GM13977 (cell line): Measurements from ENCODE around the gene CCDC180.
"Not testable (repeated sequence)": the region's sequence is repeated elsewhere in the genome, so short reads cannot be mapped to it uniquely, and the experiment has no call there.

Source experiments
- DNase-seq: peaks from one replicate; pipeline ENCODE4 v3.0.0; 2012; ENCODE audit warnings: low spot score
- CTCF ChIP-seq: IDR thresholded peaks from 2 replicates; pipeline ENCODE4 v1.5.1; 2012; ENCODE audit warnings: mild to moderate bottlenecking, control low read depth; ENCODE audit not compliant: insufficient read depth; ENCODE audit errors: extremely low read depth, missing control alignments
- in situ Hi-C: fragments of 300-500 bp; cut with MboI; formaldehyde crosslinking; loops from one replicate; pipeline ENCODE4 v1.12.0; 2022; ENCODE audit warnings: low sequenced_read_pairs, low pct_unique_long_range_greater_than_20kb, mixed read lengths, inconsistent platforms; ENCODE audit not compliant: unreplicated experiment

The CCDC180 gene

GRCh38 chr9:97321691-97322090, 14.2 kb downstream of the CCDC180 start:
- no peak for TF ChIP-seq CTCF
- DNase-seq = no peak
- in situ Hi-C loops = no loop called here

GRCh38 chr9:97322105-97322504, 14.6 kb downstream of the CCDC180 start:
- in situ Hi-C loops = no loop called here
- no peak for TF ChIP-seq CTCF
- no peak for DNase-seq

GRCh38 chr9:97324954-97325353, 17.5 kb downstream of the CCDC180 start:
- in situ Hi-C loops = no loop called here
- no peak for TF ChIP-seq CTCF

GRCh38 chr9:97327562-97327961, 20.1 kb downstream of the CCDC180 start:
- TF ChIP-seq CTCF = no peak
- DNase-seq = no peak
- in situ Hi-C loops = no loop called here

More at GRCh38 chr9:97324954-97325353, 17.5 kb downstream of the CCDC180 start:
- DNase-seq = no peak

- no peak for TF ChIP-seq CTCF
- DNase-seq = no peak
- in situ Hi-C loops = no loop called here
Measured at GRCh38 chr9:97332993-97333392, 25.5 kb downstream of the CCDC180 start.

GRCh38 chr9:97335622-97336021, 28.2 kb downstream of the CCDC180 start:
- DNase-seq, in situ Hi-C loops: not testable (repeated sequence)

GRCh38 chr9:97348871-97349270, 41.4 kb downstream of the CCDC180 start:
- no peak for DNase-seq
- in situ Hi-C loops = no loop called here
- TF ChIP-seq CTCF = no peak
